NCI-H1417 (cell line): ENCODE results near the gene SSBP3.
A peak's percentile ranks its signal among the peaks of the same experiment; 100 is the strongest.

Experiments
- DNase-seq, 3 experiments: peaks; one replicate each; lab custom pipeline; 2025; lab: John Stamatoyannopoulos, UW

SSBP3 gene

DNA sequence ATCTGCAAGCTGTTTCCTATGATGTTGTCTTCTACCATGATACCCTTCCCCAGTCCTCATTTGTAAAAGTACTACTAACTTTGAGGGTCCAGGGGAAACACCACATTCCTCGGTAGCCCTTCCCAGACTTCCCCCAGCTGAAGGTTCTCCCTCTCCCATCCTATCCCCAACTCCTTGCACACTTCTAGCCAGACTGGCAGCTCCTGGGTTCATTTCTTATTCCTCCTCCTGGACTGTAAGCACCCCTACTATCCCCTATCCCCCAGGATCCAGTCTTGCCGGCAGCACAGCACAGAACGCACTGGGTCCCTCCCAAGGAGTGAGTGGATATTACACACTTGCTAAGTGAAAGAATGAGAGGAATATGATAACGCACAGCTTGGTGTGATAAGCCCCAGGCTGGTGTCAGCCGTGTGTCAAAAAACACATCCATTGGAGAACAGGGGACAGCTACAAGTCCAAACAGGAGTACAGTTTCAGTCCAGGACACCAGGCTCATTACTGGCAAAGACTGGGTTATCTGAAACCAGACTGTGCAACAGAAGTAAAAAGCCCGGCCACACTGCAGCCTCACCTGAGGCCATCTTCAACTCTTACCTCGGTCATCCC is 100.2 kb downstream of the SSBP3 start:
- DNase-seq: no peak

DNA sequence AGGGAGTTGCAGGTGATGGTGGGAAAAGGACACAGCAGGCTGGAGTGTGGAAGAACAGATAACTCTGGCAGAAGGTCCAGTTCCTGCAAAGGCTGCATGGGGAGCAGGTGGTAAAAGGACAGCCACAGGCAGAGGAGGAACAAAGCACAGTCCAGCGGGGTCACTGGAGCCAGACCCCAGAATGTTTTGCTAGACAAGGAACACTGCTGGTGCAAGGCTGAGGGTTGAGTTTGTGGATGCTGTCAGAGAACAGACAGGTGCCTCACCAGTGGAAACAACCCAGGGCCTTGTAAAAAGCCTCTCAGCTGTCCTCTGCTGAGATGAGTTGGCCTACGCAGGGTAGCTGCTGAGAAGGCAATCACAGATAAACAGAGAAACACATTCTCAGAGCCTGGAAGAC is 101.7 kb downstream of the SSBP3 start:
- DNase-seq: peak in 1 of 3 experiments; percentile 30

DNA sequence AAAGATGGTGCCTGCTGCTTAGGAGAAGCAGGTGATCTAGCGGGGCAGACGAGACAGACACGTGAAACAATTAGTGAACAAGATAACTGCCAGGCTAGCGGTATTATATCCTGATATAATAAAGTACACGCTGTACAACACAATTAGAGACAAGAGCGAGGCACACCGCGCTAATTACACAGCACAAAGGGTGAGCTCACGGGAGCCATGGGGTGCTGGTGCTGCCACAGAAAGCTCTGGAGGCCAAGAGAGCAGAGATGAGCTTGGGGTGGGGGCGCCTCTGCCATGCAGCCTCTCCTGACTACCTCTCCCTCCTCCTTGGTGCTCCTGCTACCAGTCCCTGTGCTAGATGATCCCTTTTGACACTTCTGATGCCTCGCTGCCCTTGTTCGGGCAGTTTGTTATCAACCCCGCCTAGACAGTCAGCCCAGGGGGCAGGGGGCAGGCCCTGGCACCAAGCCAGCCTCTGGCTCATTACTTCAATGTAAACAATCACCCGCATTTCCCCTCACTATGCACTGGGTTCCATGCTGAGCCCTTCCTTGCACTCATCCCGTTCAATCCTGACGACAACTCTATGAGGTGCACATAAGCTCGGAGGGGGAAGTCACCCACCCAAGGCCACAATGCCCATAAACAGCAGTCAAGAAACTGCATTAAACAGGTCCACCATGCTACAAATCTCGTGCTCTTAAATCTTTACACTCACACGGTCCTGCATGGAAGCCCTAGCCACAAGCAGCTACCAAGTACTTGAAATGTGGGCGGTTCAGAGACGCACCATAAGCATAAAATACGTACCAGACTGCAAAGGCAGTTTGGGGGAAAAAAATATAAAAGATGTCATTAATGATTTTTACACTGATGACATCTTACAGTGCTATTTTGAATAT is 103.0 kb downstream of the SSBP3 start:
- peak in 2 of 3 experiments; percentile 96 to 99 for DNase-seq

DNA sequence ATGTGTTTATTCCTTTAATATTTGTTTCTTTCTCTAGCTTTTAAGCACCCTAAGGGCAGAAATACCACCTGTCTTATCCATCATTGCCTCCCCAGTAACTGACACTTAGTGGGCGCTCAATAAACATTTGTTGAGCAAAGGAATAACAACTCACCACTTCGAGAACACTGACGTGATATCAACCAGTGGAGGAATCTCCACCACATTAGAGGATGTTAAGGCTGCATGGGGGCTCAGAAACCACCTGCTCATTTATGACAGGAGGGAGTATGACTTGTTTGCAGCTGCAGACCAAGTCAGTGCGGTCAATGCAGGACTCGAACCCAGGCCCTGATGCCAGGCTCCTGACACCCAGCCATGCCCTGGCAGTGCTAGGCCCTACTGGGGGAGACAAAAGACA is 103.6 kb downstream of the SSBP3 start:
- no peak for DNase-seq

DNA sequence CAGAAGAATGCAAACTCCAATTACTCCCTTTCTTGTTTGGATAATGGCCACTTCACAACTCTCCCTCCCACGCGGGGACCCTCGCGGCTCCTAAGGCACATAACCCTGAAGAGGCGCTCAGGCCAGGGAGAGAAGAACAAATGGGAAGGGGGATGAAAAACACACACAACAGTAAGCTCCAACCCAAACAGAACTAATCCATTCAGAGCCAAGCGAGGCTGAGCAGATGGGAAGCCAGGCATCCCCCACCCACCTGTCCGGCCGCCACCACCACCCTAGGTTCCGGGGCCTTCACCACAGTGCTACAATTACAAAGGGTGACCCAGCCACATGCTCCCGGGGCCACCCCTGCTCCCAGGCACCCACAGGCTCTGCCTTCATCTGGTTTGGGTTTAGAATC is 104.7 kb downstream of the SSBP3 start:
- peak in 2 of 3 experiments; percentile 9 to 68 for DNase-seq

DNA sequence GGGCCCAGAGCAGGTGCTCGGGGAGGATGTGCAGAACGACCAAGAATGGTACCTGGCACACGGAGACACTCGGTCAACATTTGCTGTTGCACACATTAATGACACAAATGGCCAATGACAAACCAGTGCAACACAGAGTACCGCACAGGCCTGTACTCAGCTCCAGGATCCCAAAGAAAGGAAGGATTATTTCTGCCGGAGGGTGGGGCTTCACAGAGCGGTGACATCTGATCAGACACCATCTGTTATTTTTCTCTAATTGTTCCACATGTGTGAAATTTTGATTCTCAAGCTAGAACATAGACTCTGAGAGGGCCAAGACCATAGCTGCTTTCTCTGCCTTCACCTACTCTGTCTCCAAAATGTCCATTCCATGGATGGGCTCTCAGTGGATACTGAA is 105.8 kb downstream of the SSBP3 start:
- no peak for DNase-seq

DNA sequence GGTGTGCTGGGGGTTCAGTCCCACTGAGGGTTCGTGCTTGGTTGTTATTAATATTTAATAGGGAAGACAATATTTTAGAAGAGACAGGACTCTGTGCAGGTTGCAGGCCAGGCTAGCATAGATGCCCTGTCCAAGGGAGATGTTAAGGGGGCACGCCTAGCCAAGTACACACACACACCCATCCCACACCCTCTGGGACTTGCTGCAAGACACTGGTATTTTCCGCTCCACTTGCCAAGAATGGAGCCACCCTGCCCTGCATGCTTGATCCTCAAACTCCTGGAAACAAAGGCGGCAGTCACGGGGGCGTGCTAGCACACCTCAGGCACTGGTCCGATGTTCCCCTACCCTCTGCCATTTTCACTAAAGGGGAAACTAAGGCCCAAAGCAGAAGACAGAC is 107.2 kb downstream of the SSBP3 start:
- peak in 1 of 3 experiments; percentile 17 for DNase-seq

DNA sequence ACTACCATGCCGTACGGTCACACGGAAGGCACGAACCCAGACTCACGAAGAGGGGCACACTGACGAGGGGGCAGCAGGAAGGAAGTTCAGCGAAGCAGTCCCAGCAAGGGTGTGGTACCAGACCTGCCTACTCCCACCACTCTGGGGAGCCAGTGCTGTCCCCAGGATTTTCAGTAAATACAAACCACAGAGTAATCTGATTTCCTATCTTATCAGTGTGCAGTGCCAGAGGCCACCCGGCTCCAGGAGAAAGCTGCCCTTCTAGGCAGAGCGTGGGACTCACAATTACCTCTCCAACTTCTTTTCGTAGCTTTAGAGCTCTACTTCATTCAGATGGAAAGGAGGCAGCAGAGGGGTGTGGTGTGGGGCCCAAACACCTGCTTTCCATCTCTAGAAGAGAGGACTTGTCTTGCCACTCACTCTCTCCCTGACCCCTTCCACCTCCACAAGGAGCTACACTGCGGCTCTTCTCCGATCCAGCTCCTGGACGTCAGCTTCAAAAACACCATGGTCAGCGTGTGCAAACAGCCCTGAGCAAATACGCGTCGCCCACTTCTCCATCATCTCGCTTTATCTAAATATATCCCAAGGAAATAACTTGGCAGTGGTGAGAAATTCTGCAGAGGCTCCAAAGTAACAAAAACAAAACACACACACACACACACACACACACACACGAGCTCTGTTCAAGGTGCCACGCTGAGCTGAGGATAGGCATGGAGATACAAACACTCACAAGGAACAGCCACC is 107.7 kb downstream of the SSBP3 start:
- DNase-seq: no peak

DNA sequence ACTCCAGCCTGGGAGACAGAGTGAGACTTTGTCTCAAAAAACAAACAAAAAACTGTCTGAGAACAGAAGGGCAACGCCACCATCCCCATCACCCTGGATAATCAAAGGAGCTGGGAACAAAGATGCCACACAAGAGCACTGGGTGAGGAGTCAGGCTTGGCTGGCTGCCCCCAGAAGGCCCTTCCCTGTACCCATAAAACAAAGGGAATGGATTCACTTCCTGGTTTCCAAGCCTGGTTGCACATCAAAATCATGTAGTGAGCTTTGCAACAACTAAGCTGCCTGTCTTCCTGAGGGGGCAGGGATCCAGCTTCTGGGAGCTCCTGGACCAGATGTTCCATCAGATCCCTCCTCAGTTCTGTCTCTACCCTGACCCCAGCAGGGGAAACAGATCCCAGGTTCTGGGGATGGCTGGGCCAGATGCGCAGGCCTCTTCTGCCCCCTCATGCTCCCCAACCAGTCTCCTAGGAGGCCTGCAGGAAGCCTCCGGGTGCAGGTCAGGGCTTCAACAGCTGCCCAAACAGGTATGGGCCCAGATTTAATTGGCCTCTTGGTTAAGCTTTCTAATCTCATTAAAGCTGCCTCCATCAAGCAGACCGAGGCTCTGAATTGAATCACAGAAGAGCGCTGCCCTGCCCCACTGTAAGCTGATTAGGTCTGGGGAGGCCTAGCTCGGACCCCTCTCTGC is 108.5 kb downstream of the SSBP3 start:
- peak in 1 of 3 experiments; percentile 6 for DNase-seq

DNA sequence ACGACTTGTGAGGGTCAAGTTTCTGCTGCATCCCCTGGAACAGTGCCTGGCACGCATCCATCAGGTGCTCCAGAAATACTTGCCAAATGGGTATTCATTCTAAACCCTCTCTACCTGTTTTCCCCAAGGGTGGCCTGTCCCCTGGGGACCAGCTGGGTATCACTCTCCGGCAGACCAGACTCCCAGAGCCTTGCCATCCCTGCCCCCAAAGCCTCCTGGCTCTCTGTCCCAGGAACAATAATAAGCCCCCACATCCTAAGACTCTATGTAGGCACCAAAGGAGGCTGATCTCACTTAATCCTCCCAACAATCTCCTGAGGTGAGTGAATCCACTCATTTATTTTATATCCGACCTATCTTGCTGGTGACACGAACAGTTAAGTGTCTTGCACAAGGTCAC is 109.5 kb downstream of the SSBP3 start:
- no peak for DNase-seq

DNA sequence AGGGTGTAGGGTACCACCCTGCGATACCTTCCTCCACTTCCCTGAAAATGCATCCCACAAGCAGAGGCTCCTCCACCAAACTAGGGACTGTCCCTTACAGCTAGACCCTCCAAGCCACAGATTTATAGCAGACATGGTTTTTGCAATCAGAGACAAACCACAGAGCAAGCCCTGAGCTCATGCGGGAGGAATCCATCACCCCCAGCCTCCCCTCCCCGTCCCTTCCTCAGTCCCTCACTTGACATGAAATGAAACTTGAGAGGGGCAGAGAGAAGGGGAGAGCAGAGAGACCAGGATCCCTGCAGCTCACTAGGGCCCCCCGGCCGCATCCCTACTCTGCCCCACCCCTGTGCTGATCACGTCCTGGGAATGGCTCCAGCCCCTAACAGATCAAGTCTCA is 111.3 kb downstream of the SSBP3 start:
- DNase-seq: no peak

DNA sequence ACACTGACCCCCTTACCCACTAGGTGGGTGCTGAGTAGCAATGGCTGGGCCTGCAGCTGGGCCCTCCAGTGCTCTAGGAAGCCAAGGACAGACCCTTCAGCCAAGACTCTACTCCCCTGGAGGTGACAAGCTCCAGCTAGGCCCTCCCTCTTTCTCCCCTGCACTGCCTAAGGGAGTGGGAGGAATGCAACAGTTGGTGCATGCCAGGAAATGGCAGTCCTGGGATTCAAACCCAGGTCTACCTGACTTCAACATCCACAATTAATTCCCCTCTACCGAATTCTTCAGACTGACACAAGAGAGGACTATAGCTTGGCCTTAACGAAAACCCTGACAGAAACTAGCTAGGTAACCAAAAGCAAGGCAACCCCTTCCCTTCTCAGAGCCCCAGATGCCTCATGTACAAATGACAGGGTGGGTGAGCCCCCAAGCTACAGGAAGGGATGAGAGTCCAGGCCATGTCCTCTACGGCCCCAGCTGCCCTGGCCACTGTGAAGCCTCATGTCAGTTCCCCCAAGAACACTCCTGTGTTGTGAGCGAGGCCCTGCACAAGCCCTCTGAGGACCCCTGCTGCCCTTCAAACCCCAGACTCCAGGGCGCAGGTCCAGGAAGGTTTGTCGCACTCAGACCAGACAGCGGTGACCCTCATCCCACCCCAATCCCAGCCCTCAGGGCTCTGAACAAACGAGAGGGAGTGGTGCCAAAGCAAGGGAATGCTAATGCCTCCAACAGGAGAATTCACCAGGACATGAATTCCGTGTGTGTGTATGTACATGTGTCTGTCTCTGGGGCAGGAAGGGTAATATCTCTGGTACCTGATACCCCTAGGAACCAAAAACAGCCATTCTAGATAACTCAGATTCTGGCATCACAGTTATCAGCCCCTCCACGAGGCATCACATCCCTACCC is 113.9 kb downstream of the SSBP3 start:
- DNase-seq: no peak

DNA sequence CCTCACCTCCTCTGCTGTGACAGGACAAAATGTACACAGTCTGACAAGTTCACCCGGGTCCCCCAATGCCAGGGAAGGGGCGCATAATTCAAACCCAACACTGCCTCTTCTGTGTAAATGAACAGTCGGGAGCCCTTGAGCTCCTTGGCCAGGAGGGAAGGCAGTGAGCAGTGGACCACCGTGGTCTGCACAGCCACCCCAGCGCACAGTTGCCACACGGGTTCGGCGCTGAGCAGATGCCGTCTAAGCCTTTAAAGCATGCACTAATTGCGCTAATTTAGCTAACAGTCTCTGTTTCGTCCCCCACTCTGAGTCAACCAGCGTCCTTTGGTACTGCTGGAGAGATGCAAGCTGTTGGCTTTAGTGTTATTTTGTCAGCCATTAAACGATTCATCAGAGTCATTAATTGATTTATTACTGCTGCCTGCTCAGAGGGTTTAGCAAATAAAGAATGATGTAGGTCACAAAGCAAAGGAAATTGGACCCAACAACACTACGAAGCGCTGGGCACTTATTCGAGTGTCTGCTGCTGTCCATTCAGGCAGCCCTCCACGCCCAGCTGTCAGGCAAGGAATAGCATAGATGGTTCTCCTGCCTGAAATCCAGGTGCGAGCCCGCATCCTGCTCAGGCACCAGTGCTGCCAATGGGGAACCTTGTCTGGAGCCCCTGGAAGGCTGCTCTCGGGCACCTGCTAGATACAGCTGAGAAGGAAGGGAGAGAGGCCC is 114.8 kb downstream of the SSBP3 start:
- peak in 2 of 3 experiments; percentile 80 to 95 for DNase-seq

DNA sequence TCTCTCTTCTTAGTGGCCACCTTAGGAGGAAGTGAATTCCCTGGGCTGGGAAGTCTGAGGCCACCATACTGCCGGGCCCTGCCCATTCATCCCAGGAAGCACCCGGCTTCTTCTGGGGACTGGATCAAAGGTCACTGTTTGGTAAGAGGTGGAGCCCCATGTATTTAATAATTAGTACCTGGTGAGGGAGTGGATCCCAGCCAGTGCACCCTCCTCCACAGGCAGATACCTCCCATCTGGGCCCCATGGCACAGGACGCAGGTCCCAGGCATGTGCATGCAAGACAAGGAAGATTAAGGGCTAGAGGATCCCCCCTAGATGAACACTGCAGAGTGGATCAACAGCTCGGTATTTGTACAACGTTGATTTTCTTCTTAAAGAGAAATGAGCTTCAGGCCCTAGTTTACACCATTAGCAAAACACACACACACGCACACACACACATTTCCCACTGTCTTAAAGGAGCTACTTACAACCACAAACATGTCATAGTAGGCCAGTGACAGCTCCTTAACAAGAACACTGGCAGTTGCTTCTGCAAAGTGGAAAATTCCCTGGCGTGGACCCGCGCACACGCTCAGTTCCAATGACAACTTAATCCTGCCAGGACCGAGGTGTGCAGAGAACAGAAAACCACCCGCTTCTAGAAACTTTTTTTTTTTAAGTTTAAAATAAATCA is 115.5 kb downstream of the SSBP3 start:
- peak in 2 of 3 experiments; percentile 30 to 56 for DNase-seq

DNA sequence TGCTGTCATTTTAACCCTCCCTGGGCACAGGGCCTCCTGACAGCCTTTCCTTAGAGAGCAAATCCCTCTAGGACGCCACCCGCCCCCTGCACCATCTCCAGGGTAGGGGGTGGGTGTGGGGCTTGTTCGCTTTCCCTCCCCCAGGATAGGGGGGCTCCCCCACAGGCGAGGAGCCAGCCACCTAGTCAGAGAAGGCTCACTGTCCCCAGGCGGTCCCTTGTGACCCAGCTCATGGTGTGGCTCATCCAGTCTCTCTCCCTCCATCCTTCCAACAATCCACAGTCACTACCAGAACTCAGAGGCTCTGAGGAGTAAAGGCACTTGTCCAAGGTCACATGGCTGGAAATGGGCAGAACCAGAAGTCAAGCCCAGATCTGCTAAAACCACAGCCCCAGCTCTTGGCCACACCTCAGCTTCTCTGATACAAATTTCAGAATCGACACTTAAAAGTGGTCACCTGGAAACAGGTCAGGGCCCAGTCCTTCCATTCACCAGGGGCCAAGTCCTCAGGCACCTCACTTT is 116.4 kb downstream of the SSBP3 start:
- DNase-seq: no peak

DNA sequence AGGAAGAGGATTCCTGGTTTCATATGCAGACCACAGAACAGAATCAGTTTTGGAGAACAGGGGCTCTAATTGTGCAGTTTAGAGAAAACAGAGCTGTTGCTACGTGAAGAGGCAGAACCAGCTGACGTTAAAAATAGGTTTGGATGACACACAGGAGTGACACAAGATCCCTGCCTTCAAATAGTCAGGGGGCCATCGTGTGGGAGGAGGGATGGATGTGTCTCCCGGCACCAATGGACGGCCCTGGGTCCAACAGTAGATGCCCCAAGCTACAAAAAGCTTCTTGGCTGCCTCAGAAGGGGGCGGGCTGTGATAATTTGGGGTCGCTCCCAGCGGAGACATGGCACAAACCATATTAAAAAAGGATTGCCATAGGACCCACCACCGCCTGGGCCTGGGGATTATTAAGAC is 118.4 kb downstream of the SSBP3 start:
- no peak for DNase-seq

DNA sequence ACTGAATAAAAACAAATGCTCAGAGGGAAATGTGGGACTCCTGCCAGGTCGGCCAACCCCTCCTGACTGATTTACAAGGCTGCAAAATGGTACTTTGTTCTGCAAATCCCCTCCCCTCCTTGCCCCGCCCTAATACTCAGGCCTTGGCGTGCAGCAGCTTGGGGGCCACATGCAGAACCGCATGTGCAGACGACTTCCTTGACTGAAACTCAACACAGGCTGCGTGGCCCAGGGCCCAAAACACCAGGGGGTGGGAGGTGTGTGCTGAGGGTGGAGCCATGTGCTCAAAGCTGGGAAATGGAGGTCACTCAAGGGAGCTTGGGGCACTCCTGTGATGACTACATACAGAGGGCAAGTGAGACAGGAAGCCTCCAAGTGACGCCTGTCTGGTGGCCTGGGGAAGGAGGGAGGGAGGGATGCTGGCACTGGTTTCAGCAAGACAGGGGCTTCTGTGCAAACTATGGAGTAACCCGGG is 119.0 kb downstream of the SSBP3 start:
- peak; percentile 45 to 69 (median 46) for DNase-seq

DNA sequence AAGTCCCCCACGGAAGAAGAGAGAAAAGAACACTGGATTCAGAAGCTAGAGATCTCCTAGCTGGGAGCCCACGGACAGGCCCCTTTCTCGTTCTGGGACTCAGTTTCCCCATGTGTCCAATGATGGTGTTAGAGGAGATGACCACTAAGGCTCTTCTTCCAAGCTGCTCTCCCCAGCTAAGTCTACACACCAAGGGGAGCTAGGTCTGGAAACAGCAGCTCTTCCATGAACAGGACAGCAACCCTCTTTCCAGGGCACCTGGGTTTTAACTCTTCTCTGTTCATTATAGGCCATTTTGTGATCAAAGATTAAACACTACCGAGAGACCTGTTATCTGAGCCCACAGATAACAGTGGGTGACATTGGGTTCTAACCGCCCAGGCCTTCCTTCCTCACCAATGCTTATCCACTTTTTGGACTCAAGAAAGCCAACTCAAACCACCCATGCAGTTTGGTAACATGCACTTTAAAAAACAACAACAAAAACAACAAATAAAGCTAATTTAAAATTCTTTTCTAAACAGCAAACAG is 120.3 kb downstream of the SSBP3 start:
- DNase-seq: no peak
